Body of pancreas (tissue), 4 donors: ENCODE data around the gene HOXB3.

Experiments used
- CTCF ChIP-seq, 7 experiments: fragments of 450-650 bp in 4 of 7; fragments of 200-600 bp in 3 of 7; sonication (generic) in 3 of 7; IDR thresholded peaks; one replicate each; pipeline ENCODE4 v1.5.1; 2016 to 2019; ENCODE audit warnings: antibody characterized with exemption in 7 of 7
- POLR2A ChIP-seq, 3 donors: fragments of 450-650 bp; IDR thresholded peaks; one replicate each; pipeline ENCODE4 v1.6.1; 2016; ENCODE audit warnings: antibody characterized with exemption in 3 of 3, mild to moderate bottlenecking in 2 of 3

GRCh38 chr17:48587276-48588073 is 2.6 kb downstream of the HOXB3 start:
- TF ChIP-seq CTCF (IDR thresholded peaks at IDR 0.05) (no peak), POLR2A (IDR thresholded peaks at IDR 0.05) (no peak)
